Pancreas (tissue), 10 donors: Measurements from ENCODE around the gene MYH8. TPM values are rescaled to one million over a fixed set of nuclear protein-coding genes. Genes with fewer than 3 reads are reported as not detected.

Experiments used
- ATAC-seq, 4 donors: fragments of 200-7000 bp; cut with Tn5 transposase; one replicate each; pipeline versions ENCODE4 v1.8.0 to v1.9.1; 2020; ENCODE audit warnings: mild to moderate bottlenecking in 4 of 4, moderate library complexity in 4 of 4
- DNase-seq, 6 donors: peaks; one replicate each; pipeline ENCODE4 v3.0.0-alpha.2; 2020
- FAIRE-seq: peaks from 2 replicates; lab custom pipeline; 2012; peaks lifted over from hg19 to GRCh38; lab: Jason Lieb, UNC
- H3K27ac ChIP-seq, 4 donors: fragments of 200-600 bp; sonication (generic); 1 replicate in 3 of 4; 2 replicates in 1 of 4; pipeline versions ENCODE4 v1.5.0 to v1.8.0; 2020
- H3K27me3 ChIP-seq, 4 donors: fragments of 200-600 bp; one replicate each; pipeline ENCODE4 v1.8.0; 2021
- H3K36me3 ChIP-seq, 3 donors: fragments of 200-600 bp; sonication (generic) in 1 of 3; one replicate each; pipeline versions ENCODE4 v1.5.0 to v1.8.0; 2020 to 2021
- H3K4me1 ChIP-seq, 3 donors: fragments of 200-600 bp; one replicate each; pipeline ENCODE4 v1.8.0; 2021
- H3K4me3 ChIP-seq, 4 donors: fragments of 200-600 bp; sonication (generic) in 2 of 4; one replicate each; pipeline versions ENCODE4 v1.5.0 to v1.8.0; 2020 to 2021
- H3K9me3 ChIP-seq, 4 donors: fragments of 200-600 bp; one replicate each; pipeline ENCODE4 v1.8.0; 2021
- CTCF ChIP-seq, 4 donors: fragments of 200-600 bp; sonication (generic) in 3 of 4; IDR thresholded peaks; one replicate each; pipeline versions ENCODE4 v1.5.0 to v1.8.0; 2021; ENCODE audit warnings: antibody characterized with exemption in 4 of 4
- WGBS, 2 donors: extraction: QIAGEN DNeasy Blood & Tissue Kit; methylation state at CpG; one replicate each; pipeline ENCODE4 v1.1.7; 2013; 5-methylcytosine and 5-hydroxymethylcytosine counted together
- intact Hi-C, 3 donors: fragments of 100-400 bp; cut with DNase I; formaldehyde crosslinking; loops; one replicate each; pipeline versions ENCODE4 v1.11.1 to v1.14.2; 2022
- polyA plus RNA-seq, 2 donors: library from polyadenylated mRNA; stranded (reverse); fragments of 200-250 nt; gene quantifications; one replicate each; pipeline ENCODE4 v1.2.3, GENCODE V29; 2013
- total RNA-seq, 6 donors: library from RNA; stranded (reverse); fragmentation: NEBNext Ultra II Directional in 4 of 6; extraction: Animal tissue kit (Norgen Biotek cat#: 25700) in 4 of 6; gene quantifications; one replicate each; pipeline versions ENCODE4 v1.2.1 to v1.2.4, GENCODE V29; 2021 to 2023
- donor health status: healthy with polysubstance abuse.
- donor health status: DM: no; HTN: no; CAD: no; lungs with moderate emphysema.
- donor health status: DM: no; HTN: no; CAD: no.
- donor health status: control.
- donor health status: control.
- donor health status: Bipolar disorder and iron deficiency.
- donor health status: DM: yes; HTN: yes; CAD: no.
- donor health status: DM: no; HTN: no; CAD: no.
- donor health status: DM: no; HTN: no; CAD: no.
- donor health status: DM: yes; HTN: yes; CAD: no.

Gene MYH8
- total RNA-seq = not detected
- polyA plus RNA-seq = not detected

- DNase-seq (no peak), FAIRE-seq (no peak), ATAC-seq (no peak)
- intact Hi-C loops = no loop called here
- H3K27me3 ChIP-seq = no peaks in the 10 kb centered on the region
- no peaks in the 10 kb centered on the region for H3K36me3 ChIP-seq
- WGBS, 2 donors = 64 to 75% methylated on average over 7 of the region's 7 CpGs
- no peak within 1 kb of the TSS for H3K27ac ChIP-seq
- no peaks in the 10 kb centered on the region for H3K9me3 ChIP-seq
- no peaks in the 10 kb centered on the region for H3K4me1 ChIP-seq
- no peak within 1 kb of the TSS for H3K4me3 ChIP-seq
- no peak for TF ChIP-seq CTCF (IDR thresholded peaks at IDR 0.05)
Measured at GRCh38 chr17:10421900-10422542, at the start of gene MYH8. Gene MYH8, minus strand, starts transcription at chr17:10421950. Its CDS starts 1,723 bp downstream, at chr17:10420227.

- TF ChIP-seq CTCF (IDR thresholded peaks at IDR 0.05) = no peak
- DNase-seq (no peak), ATAC-seq (no peak), FAIRE-seq (no peak)
- 30 to 44% methylated on average over 1 of the region's 1 CpG for WGBS, 2 donors
- H3K27me3 ChIP-seq = no peaks in the 10 kb centered on the region
- H3K9me3 ChIP-seq = no peaks in the 10 kb centered on the region
- H3K36me3 ChIP-seq = no peaks in the 10 kb centered on the region
- intact Hi-C loops = no loop called here
- no peak within 1 kb of the TSS for H3K27ac ChIP-seq
- H3K4me3 ChIP-seq = no peak within 1 kb of the TSS
- no peaks in the 10 kb centered on the region for H3K4me1 ChIP-seq
Measured at GRCh38 chr17:10469459-10469858, 47.7 kb upstream of the MYH8 start, which contains the start of gene MYH4. Gene MYH4, minus strand, starts transcription at chr17:10469559. Its CDS starts 2,814 bp downstream, at chr17:10466745.

- Histone ChIP-seq H3K9me3 (no peaks in the 10 kb centered on the region), H3K4me3 (no peak overlapping the region), H3K36me3 (no peaks in the 10 kb centered on the region), H3K27ac (no peak overlapping the region), H3K4me1 (no peaks in the 10 kb centered on the region), H3K27me3 (peaks cover 0 to 6% (median 0%) of the 10 kb centered on the region in 4 donors)
- ATAC-seq = no peak
- intact Hi-C loops = no loop called here
- FAIRE-seq = no peak
- TF ChIP-seq CTCF (IDR thresholded peaks at IDR 0.05) = no peak
- no peak for DNase-seq
- 48 to 55% methylated on average over 4 of the region's 4 CpGs for WGBS, 2 donors
Measured at GRCh38 chr17:10463402-10463801, 41.7 kb upstream of the MYH8 start.

GRCh38 chr17:10460062-10460461 lies 38.3 kb upstream of the MYH8 start:
- intact Hi-C loops = no loop called here
- ATAC-seq = no peak
- TF ChIP-seq CTCF (IDR thresholded peaks at IDR 0.05) = no peak
- Histone ChIP-seq H3K9me3 (no peaks in the 10 kb centered on the region), H3K4me3 (no peak overlapping the region), H3K4me1 (no peaks in the 10 kb centered on the region), H3K27me3 (peaks cover 0 to 6% (median 0%) of the 10 kb centered on the region in 4 donors), H3K36me3 (no peaks in the 10 kb centered on the region), H3K27ac (no peak overlapping the region)
- no peak for DNase-seq
- FAIRE-seq = no peak
- 25 to 27% methylated on average over 4 of the region's 4 CpGs for WGBS, 2 donors

GRCh38 chr17:10458701-10459100 lies 37.0 kb upstream of the MYH8 start:
- intact Hi-C loops = no loop called here

More at GRCh38 chr17:10458701-10459100, 37.0 kb upstream of the MYH8 start:
- H3K27ac ChIP-seq = no peak overlapping the region
- H3K9me3 ChIP-seq = no peaks in the 10 kb centered on the region
- TF ChIP-seq CTCF (IDR thresholded peaks at IDR 0.05) = no peak
- H3K4me3 ChIP-seq = no peak overlapping the region
- FAIRE-seq (no peak), ATAC-seq (no peak), DNase-seq (no peak)
- no peaks in the 10 kb centered on the region for H3K4me1 ChIP-seq
- no peaks in the 10 kb centered on the region for H3K36me3 ChIP-seq
- H3K27me3 ChIP-seq = peaks cover 0 to 6% (median 0%) of the 10 kb centered on the region in 4 donors
- WGBS, 2 donors = 21 to 30% methylated on average over 3 of the region's 3 CpGs
